GM19324 (cell line): ENCODE results near the gene SEC16A.

ENCODE experiments used
- ATAC-seq: cut with Tn5 transposase; IDR thresholded peaks from one replicate; pipeline ENCODE4 v1.9.1; 2021; ENCODE audit warnings: mild to moderate bottlenecking, moderate library complexity; ENCODE audit not compliant: unreplicated experiment, low FRiP score

The SEC16A gene

DNA sequence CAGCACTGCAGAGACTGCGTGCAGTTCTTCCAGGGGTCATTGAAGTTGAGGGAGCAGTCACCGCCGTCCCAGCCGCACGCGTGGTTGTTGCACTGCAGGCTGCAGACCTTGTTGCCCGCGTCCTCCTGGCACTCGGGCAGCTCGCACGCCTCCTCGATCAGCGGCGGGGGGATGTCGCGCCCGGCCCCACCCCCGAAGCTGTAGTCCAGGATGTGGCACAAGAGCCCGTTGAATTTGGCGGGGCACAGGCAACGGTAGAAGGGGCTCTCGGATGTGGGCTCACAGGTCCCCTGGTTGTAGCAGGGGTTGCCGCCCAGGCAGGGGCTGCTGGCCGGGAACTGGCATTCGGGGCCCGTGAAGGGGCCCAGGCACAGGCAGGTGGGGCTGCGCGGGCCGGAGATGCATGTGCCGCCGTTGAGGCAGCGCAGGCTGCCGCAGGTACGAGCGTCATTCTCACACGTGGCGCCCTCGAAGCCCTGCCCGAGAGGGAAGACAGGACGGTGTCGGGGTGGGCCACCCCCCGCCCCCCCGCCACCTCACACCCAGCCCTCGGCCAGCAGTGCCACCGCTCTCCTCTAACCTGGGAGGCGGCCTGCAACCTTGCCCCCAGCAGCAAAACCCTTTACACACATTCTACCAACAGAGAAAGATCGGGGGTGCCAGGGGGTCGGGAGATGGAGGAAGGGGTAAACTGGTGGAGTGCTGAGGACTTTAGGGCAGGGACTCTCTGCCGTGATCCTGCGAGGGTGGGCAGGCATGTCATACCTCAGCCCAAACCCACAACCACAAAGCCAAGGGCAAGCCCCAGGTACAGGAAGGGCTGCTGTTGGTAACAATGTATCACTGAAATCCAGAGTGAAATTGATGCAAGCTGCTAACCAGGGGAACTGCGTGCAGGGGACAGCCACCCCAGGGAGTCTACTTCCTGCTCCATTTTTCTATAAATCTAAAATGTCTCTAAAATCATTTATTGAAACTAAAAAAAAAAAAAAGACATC lies 22.9 kb upstream of the SEC16A start:
- no peak for ATAC-seq

- no peak for ATAC-seq
These were observed 21.9 kb upstream of the SEC16A start for GRCh38 chr9:136504512-136505348.

DNA sequence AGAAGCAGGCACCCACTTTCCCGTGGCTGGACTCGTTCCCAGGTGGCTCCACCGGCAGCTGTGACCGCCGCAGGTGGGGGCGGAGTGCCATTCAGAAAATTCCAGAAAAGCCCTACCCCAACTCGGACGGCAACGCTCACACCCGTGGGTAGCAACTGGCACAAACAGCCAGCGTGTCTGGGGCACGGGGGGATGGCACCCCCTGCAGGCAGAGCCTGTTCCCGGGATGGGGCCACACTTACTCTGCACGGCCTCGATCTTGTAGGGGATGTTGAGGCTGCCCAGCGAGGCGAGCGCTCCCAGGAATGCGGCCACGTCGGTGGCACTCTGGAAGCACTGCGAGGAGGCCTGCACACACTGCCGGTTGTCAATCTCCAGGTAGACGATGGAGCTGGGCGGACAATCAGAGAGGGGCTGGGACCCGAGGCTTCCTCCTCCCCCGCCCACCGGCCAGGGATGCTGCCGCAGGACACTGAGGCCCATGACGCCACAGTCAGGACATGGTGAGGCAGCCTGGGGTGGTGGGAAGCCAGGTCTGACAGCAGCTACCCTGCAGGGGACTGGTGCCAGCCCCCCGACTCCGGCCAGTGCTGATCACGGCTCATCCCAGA lies 20.2 kb upstream of the SEC16A start:
- no peak for ATAC-seq

- ATAC-seq, result no peak
These were observed 19.4 kb upstream of the SEC16A start for GRCh38 chr9:136502196-136502595.

GRCh38 chr9:136501686-136502085 lies 18.8 kb upstream of the SEC16A start:
- no peak for ATAC-seq

DNA sequence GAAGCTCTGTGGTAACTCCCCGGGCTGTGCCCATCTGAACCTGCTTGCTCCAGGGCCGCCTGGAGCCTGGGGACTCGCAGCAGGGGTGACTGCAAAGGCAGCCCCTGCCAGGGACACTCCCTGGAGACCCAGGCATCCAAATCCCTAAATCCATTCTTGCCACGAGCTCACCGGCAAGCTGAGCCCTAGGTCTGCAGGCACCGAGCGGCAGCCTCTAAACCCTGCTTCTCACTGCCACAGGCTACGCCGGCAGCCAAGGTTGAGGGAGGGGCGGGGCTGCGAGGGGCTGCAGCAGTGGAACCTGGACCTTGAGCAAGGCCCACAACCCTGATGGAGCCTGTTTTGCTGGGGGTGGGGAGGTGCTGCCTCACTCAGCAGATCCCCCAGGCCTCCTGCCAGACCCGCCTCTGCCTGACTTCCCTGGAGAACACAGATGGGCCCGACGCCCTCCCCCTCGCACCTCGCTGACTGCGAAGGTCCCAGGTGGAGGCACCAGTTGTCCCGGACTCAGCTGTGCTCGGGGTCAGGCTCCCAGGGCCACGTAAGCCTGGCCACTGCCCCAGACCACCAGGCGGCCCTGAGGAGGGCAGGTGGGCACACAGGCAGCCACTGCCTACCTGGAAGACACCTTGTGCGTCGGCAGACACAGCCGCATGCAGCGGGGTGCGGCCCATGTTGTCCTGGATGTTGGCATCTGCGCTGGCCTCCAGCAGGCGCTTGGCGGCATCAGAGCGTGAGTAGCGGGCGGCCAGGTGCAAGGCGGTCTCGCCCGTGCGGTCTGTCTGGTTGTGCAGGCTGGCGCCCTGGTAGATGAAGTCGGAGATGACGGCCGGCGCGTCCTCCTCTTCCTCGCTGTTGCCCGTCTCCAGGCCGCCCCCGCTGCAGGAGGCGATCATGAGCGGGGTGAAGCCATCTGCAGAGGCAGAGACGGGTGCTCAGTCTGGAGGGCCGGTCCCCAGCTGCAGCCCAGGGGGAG lies 17.4 kb upstream of the SEC16A start:
- no peak for ATAC-seq

GRCh38 chr9:136499071-136499934 lies 16.5 kb upstream of the SEC16A start:
- ATAC-seq, result no peak

DNA sequence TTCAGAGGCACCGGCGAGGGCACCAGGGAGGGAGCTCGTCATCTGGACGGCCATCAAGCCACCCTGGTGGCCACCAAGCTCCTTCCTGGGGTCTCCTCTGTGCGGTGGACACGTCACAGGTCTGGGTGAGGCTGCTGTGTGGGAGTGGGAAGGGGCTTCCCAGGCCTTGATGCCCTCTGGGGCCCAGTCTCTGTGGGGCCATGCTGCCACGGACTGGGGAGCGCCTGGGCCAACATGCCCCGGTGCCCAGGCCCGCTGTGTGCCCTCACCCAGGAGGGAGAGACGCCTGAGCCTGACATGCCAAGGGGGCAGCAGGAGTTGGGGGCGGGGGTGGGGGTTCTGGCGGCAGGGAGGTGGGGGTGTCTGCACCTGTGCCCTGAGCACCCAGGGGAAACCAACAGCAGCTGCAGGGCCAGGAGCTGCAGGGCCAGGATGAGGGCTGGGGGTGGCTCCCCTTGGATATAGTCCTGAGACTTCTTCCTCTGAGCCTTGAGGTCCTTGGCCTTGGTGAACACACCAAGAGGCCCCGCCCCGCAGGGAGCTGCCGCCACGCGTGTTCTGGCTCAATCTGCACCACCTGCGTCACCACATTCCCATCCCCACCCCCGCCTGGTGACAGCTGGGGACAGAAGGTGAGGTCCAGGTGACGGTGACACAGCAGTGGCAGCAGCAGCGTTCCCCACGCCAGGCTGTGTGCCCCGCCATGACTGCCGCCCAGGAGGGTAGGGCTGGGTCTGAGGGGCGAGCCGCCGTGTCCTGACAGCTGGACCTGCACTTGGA lies 15.3 kb upstream of the SEC16A start:
- no peak for ATAC-seq

- ATAC-seq, result no peak
These were observed 14.2 kb upstream of the SEC16A start for GRCh38 chr9:136496801-136497620.

DNA sequence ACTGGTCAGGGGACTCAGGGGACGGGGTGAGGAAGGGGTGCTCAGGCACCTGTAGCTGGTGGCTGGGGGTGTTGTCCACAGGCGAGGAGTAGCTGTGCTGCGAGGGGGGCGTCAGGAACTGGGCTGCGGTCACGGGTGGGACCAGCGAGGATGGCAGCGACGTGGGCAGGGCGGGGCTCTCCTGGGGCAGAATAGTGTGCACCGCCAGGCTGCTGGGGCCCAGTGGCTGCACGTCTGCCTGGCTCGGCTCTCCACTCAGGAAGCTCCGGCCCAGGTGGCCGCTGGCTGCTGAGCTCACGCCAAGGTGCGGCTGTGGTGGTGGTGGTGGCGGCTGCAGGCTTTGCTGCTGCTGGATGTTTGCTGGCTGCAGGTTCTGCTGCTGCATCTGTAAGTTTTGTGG lies 13.3 kb upstream of the SEC16A start:
- ATAC-seq, result no peak

DNA sequence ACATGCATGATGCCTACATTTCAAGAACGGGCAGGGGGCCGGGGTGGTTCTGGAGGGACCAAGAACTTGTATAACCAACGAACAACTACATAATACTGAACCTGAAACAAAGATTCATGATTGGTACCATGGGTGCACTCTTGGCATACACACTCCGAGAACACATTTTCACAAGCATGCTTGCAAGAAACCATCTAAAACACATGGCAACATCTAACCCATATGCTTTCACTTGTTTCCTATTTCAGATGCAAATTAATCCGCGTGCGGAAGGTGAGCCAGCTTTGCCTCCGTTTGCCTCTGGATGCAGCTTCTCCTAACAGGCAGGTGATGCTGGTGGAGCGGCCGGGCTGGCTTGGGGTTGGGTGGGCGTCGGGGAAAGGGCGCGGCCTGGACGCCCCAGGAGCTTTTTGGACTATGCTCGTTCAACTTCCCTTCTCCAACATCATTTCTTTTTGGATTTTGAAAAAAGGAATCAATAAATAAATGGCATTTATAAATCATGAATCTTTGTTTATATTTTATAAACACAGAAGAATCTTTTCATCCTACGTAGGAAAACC lies 12.5 kb upstream of the SEC16A start:
- no peak for ATAC-seq

DNA sequence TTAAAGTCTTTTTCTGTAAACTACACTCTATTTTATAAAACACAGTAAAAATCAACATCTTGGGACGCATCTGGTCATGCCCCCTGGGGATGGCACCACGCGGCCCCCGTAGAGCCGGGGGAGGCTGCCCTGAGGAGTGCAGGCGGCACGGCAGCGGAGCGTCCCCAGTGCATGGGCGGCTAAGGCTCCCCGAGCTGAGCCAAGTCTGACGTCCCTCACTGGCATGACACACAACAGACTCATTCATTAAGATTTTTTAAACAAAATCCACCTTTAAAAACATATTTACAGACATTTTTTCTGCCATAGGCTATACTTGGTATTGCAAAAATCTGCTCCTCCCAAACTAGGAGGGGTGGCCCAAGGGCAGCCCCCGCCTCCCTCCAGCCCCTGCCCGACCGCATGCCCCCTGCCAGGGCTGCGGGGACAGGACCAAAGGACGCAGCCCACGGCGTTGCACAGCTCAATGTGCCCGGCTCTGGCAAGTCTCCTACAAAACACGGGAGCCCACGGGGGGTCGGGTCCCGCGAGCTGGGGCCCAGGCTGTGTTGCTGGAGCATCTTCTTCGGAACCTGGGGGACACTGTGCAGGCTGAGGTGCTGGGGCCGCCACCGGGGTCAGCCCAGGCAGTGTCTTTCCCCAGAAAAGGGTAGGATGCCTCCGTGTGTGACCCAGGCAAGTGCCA lies 11.8 kb upstream of the SEC16A start:
- ATAC-seq, result no peak

GRCh38 chr9:136494012-136494411 lies 11.2 kb upstream of the SEC16A start:
- no peak for ATAC-seq

DNA sequence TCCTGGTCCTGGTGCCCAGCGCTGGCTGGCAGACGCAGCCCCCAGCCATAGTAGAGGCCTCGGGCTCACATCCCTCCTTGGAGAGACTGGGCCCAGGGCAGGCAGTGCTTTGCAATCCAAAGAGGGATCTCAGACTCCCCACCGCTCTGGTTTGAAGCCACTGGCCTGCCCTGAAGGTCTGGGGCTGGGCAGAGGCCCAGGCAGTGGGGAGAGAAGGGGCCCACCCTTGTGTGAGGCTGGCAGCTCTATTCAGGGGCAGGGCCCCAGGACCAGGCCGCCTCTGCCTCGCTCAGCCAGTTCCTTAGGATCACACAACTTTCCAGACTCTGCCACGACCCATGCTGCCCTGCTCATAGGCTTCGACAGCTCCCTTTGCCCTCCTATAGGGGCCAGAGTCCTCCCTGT lies 10.7 kb upstream of the SEC16A start:
- no peak for ATAC-seq

DNA sequence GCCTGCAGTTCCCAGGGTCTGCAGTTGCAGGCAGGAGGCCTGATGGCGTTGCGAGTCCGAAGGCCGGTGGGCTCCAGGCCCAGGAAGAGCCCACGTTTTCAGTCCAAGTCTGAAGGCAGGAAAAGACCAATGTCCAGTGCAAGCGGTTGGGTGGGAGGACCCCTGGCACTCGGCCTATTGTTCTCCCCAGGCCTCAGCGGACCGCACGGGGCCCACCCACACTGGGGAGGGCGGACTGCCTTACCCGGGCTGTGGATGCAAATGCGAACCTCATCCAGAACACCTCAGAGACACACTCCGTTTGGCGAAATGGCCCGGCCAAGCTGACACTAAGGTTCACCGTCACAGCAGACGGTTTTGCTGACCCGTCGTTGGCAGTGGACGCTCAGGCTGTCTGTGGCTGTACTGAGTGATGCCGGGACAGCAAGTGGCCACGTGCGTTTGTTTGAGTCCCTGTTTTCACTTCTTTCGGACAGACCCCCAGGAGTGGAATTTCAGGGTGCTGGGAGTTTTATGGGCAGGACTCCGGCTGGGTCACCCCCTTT lies 10.2 kb upstream of the SEC16A start:
- no peak for ATAC-seq

DNA sequence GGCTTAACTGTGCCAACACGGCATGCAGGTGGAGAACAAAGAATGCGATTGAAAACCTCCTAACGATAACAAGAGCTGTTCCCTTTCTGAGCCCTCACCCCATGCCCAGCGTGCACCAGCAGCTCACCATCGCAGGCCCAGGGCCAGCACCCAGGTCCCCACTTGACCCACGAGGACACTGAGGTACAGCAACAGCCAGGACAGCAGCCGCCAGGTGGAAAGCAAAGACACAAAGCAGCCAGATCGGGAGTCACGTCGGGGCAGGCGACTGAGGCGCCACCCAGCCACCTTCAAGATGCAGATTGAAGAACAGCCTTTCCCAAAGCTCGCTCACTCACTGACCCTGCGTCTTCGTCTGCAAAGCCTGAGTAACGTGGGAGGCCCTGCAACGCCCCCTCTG lies 6.9 kb upstream of the SEC16A start:
- ATAC-seq, result no peak
